Heart left ventricle (tissue), 16 donors: Measurements from ENCODE around the gene ATP9B. TPM values are rescaled to one million over a fixed set of nuclear protein-coding genes. Genes with fewer than 3 reads are reported as not detected.

Source experiments
- ATAC-seq, 4 donors: fragments of 200-7000 bp; cut with Tn5 transposase; one replicate each; pipeline ENCODE4 v1.9.1; 2020 to 2022; ENCODE audit warnings: moderate library complexity in 4 of 4, mild to moderate bottlenecking in 3 of 4, moderate number of reproducible peaks in 1 of 4
- DNase-seq, 5 donors: peaks; one replicate each; pipeline ENCODE4 v3.0.0-alpha.2; 2020
- H3K27ac ChIP-seq, 12 donors: fragments of 200-600 bp; sonication (generic) in 4 of 12; one replicate each; pipeline versions ENCODE4 v1.5.0 to v1.8.0; 2016 to 2022; ENCODE audit warnings: mild to moderate bottlenecking in 2 of 12
- H3K27me3 ChIP-seq, 9 donors: fragments of 200-600 bp; sonication (generic) in 2 of 9; one replicate each; pipeline versions ENCODE4 v1.5.1 to v1.8.0; 2016 to 2022; ENCODE audit warnings: mild to moderate bottlenecking in 3 of 9
- H3K36me3 ChIP-seq, 9 donors: fragments of 200-600 bp; sonication (generic) in 2 of 9; one replicate each; pipeline versions ENCODE4 v1.5.0 to v1.8.0; 2018 to 2022; ENCODE audit warnings: mild to moderate bottlenecking in 2 of 9
- H3K4me1 ChIP-seq, 12 donors: fragments of 200-600 bp; sonication (generic) in 4 of 12; one replicate each; pipeline versions ENCODE4 v1.5.0 to v1.8.0; 2016 to 2022; ENCODE audit warnings: mild to moderate bottlenecking in 3 of 12
- H3K4me3 ChIP-seq, 12 donors: fragments of 200-600 bp; sonication (generic) in 4 of 12; one replicate each; pipeline versions ENCODE4 v1.5.0 to v1.8.0; 2017 to 2022; ENCODE audit warnings: mild to moderate bottlenecking in 9 of 12, moderate library complexity in 4 of 12
- H3K9me3 ChIP-seq, 12 donors: fragments of 200-600 bp; sonication (generic) in 4 of 12; one replicate each; pipeline versions ENCODE4 v1.5.0 to v1.8.0; 2016 to 2022; ENCODE audit warnings: mild to moderate bottlenecking in 1 of 12
- POLR2A ChIP-seq, 2 donors: fragments of 450-650 bp; IDR thresholded peaks; one replicate each; pipeline ENCODE4 v1.6.1; 2017; ENCODE audit warnings: antibody characterized with exemption in 2 of 2, mild to moderate bottlenecking in 2 of 2, moderate library complexity in 2 of 2
- WGBS, 4 donors: extraction: QIAGEN DNeasy Blood & Tissue Kit in 2 of 4; methylation state at CpG; one replicate each; pipeline versions ENCODE4 v1.1.5 to v1.1.7; 2013 to 2018; 5-methylcytosine and 5-hydroxymethylcytosine counted together
- intact Hi-C, 10 donors: fragments of 100-400 bp; cut with DNase I; formaldehyde crosslinking; loops; one replicate each; pipeline versions ENCODE4 v1.11.1 to v1.14.2; 2022
- polyA plus RNA-seq, 2 donors: library from polyadenylated mRNA; stranded (reverse); fragments of 200-250 nt; gene quantifications; one replicate each; pipeline ENCODE4 v1.2.3, GENCODE V29; 2013
- total RNA-seq, 9 donors: library from RNA; depleted of rRNA in 2 of 9; stranded (reverse); fragments of >200 nt in 2 of 9; fragmentation: NEBNext Ultra II Directional in 3 of 9; extraction: Animal tissue kit (Norgen Biotek cat#: 25700) in 3 of 9; gene quantifications; one replicate each; pipeline versions ENCODE4 v1.1.0 to v1.2.4, GENCODE V29; 2016 to 2023
- TF ChIP-seq, protein P1 (sequence below), 12 donors: fragments of 200-600 bp; sonication (generic) in 4 of 12; IDR thresholded peaks; one replicate each; pipeline versions ENCODE4 v1.5.0 to v1.8.0; 2018 to 2022; ENCODE audit warnings: antibody characterized with exemption in 12 of 12, mild to moderate bottlenecking in 5 of 12
- donor health status: ischemic (EF 13 %, LVEDD 7.1; RV severe dilation, severe dysfunction).
- donor health status: healthy with polysubstance abuse.
- donor health status: DM: no; HTN: yes; CAD: no.
- donor health status: DM: no; HTN: no; CAD: no.
- donor health status: ischemic (EF 25% LVEDD 6.9; RV normal size, moderate dysfunction).
- donor health status: ischemic (EF 25% LVEDD 5.7; RV mildly dilated, moderate dysfunction).
- donor health status: healthy.
- donor health status: DM: yes; HTN: yes; CAD: no.
- donor health status: ischemic (EF 35%, LVEDD 5.7; RV mildly dilated, moderate dysfunction).
- donor health status: nonischemic (EF 11% LVEDD 7.7; RV severe dilation, severe dysfunction).
- donor health status: DM: yes; HTN: yes; CAD: no.
- donor health status: PGD.
- donor health status: ischemic (EF 29% LVEDD 5.4; RV normal size, mild dysfunction).
- donor health status: nonischemic (EF 23%, LVEDD 6.1; RV moderate dilation, normal function).

The ATP9B gene
- total and polyA plus RNA-seq, 11 donors, result 7.4 to 23.9 (median 12.8) TPM

- Histone ChIP-seq H3K36me3 (peaks cover 0 to 44% (median 27%) of the 10 kb centered on the region in 9 donors), H3K4me3 (no peak overlapping the region), H3K27me3 (no peaks in the 10 kb centered on the region), H3K27ac (no peak overlapping the region), H3K4me1 (peaks cover 0 to 7% (median 0%) of the 10 kb centered on the region in 12 donors), H3K9me3 (no peaks in the 10 kb centered on the region)
- ATAC-seq (no peak), DNase-seq (no peak)
- TF ChIP-seq, protein P1, sequence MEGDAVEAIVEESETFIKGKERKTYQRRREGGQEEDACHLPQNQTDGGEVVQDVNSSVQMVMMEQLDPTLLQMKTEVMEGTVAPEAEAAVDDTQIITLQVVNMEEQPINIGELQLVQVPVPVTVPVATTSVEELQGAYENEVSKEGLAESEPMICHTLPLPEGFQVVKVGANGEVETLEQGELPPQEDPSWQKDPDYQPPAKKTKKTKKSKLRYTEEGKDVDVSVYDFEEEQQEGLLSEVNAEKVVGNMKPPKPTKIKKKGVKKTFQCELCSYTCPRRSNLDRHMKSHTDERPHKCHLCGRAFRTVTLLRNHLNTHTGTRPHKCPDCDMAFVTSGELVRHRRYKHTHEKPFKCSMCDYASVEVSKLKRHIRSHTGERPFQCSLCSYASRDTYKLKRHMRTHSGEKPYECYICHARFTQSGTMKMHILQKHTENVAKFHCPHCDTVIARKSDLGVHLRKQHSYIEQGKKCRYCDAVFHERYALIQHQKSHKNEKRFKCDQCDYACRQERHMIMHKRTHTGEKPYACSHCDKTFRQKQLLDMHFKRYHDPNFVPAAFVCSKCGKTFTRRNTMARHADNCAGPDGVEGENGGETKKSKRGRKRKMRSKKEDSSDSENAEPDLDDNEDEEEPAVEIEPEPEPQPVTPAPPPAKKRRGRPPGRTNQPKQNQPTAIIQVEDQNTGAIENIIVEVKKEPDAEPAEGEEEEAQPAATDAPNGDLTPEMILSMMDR (IDR thresholded peaks at IDR 0.05), result no peak
- TF ChIP-seq POLR2A (IDR thresholded peaks at IDR 0.05), result no peak
- intact Hi-C loops, result no loop called here
- 72 to 87% (median 83%) methylated on average over 7 of the region's 7 CpGs for WGBS, 4 donors
Measured at GRCh38 chr18:79275461-79275860, 206.3 kb downstream of the ATP9B start.

DNA sequence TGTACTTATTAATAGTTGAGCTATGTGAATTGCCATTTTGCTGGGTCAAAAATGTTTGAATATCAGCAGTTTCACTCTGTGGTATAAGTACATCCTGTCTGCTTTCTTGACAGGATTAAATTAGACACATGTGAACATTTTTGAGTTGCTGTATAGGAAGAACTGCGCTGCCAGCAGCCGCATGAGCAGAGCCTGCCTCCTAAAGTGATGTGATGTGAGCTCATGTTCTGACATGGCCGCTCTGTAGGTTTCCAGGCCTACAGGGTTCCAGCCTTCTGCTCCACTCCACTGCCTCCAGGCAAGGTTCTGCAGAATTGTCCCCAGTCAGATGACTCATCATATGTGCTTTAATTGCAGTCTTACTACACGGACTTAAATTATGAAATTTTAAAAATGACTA, 206.8 kb downstream of the ATP9B start:
- H3K4me1 ChIP-seq, result peaks cover 0 to 7% (median 0%) of the 10 kb centered on the region in 12 donors
- no peak for TF ChIP-seq POLR2A (IDR thresholded peaks at IDR 0.05)
- TF ChIP-seq, protein P1 (IDR thresholded peaks at IDR 0.05), result no peak
- WGBS, 4 donors, result 86 to 94% (median 89%) methylated on average over 4 of the region's 4 CpGs
- intact Hi-C loops, result no loop called here
- DNase-seq (no peak), ATAC-seq (no peak)
- H3K27me3 ChIP-seq, result no peaks in the 10 kb centered on the region
- no peaks in the 10 kb centered on the region for H3K9me3 ChIP-seq
- H3K36me3 ChIP-seq, result peaks cover 0 to 44% (median 27%) of the 10 kb centered on the region in 9 donors
- H3K27ac ChIP-seq, result no peak overlapping the region
- no peak overlapping the region for H3K4me3 ChIP-seq

- WGBS, 4 donors, result 85 to 88% (median 87%) methylated on average over 11 of the region's 11 CpGs
- Histone ChIP-seq H3K4me3 (no peak overlapping the region), H3K27ac (no peak overlapping the region), H3K27me3 (no peaks in the 10 kb centered on the region), H3K36me3 (peaks cover 0 to 52% (median 35%) of the 10 kb centered on the region in 9 donors), H3K4me1 (peaks cover 0 to 7% (median 0%) of the 10 kb centered on the region in 12 donors), H3K9me3 (no peaks in the 10 kb centered on the region)
- no peak for ATAC-seq
- no peak for TF ChIP-seq POLR2A (IDR thresholded peaks at IDR 0.05)
- TF ChIP-seq, protein P1 (IDR thresholded peaks at IDR 0.05), result no peak
- intact Hi-C loops, result no loop called here
- no peak for DNase-seq
Measured at GRCh38 chr18:79278896-79279295, 209.7 kb downstream of the ATP9B start.

DNA sequence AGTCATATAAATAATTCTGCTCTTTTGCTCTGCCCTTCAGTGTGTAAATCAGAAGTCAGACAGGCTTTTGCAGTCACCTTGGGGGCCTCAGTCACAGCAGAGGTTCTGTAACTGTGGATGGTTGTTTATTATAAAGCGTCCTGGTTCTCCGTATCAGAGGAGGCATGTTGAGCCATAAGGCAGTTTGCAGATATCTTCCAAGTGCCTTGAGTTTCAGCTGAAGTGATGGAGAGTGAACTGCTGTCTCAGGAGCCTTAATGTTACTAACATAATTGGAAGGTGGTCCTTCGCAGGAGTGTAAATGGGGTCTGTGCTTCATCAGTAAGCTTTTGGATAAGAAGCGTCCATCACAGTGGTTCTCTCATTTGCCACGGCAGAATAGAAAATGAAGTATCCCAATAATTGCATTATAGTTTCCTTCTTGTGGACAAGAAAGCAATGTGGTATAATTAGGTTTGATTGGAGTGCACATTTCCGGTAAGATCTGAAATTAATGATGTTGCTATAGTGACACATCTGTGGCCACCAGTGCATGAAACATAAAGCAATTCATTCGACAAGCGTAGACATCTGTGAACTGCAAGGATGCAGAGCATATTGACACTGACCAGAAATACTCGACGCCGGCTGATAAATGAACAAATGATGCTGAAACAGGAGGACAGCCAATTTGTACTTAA, 214.1 kb downstream of the ATP9B start:
- Histone ChIP-seq H3K27ac (no peak overlapping the region), H3K4me1 (no peaks in the 10 kb centered on the region), H3K36me3 (peaks cover 0 to 43% (median 28%) of the 10 kb centered on the region in 9 donors), H3K27me3 (no peaks in the 10 kb centered on the region), H3K4me3 (no peak overlapping the region), H3K9me3 (peaks cover 0 to 7% (median 0%) of the 10 kb centered on the region in 12 donors)
- ATAC-seq, result no peak
- 87 to 88% (median 88%) methylated on average over 11 of the region's 11 CpGs for WGBS, 4 donors
- DNase-seq, result no peak
- TF ChIP-seq, protein P1 (IDR thresholded peaks at IDR 0.05), result no peak
- no peak for TF ChIP-seq POLR2A (IDR thresholded peaks at IDR 0.05)
- intact Hi-C loops, result no loop called here
